HepG2 (cell line): ENCODE results near the gene ZNF74. TPM values are rescaled to one million over a fixed set of nuclear protein-coding genes. Genes with fewer than 3 reads are reported as not detected.

Experiments used
- ATM ChIP-seq: fragments of 450-650 bp; IDR thresholded peaks from 2 replicates; pipeline ENCODE4 v1.7.1; 2017; ENCODE audit warnings: mild to moderate bottlenecking, borderline replicate concordance
- CSRNP1 ChIP-seq: sonication (generic); formaldehyde crosslinking; IDR thresholded peaks from 2 replicates; pipeline ENCODE4 v1.8.1; 2023; ENCODE audit warnings: mild to moderate bottlenecking, missing genetic modification reagents
- EHMT2 ChIP-seq: fragments of 200-600 bp; sonication (generic); IDR thresholded peaks from 2 replicates; pipeline ENCODE4 v1.7.0; 2017; ENCODE audit warnings: antibody characterized with exemption, low read depth, low read length, borderline replicate concordance
- FLYWCH1 ChIP-seq: sonication (generic); formaldehyde crosslinking; IDR thresholded peaks from 2 replicates; pipeline ENCODE4 v1.8.1; 2023; ENCODE audit warnings: mild to moderate bottlenecking, missing genetic modification reagents
- FOXA1 ChIP-seq, 2 experiments: fragments of 450-650 bp in 1 of 2; sonication (generic) in 1 of 2; formaldehyde crosslinking in 1 of 2; IDR thresholded peaks; 2 replicates each; pipeline versions ENCODE4 v1.4.0 to v1.6.1; 2016 to 2020; ENCODE audit warnings: missing genetic modification reagents in 1 of 2
- RBM39 ChIP-seq: fragments of 200-400 bp; formaldehyde crosslinking; IDR thresholded peaks from one replicate; pipeline ENCODE4 v1.6.1; 2018; ENCODE audit warnings: antibody characterized with exemption, mild to moderate bottlenecking, low read depth, low read length; ENCODE audit not compliant: poor library complexity, severe bottlenecking
- SNAI1 ChIP-seq: sonication (generic); formaldehyde crosslinking; IDR thresholded peaks from 2 replicates; pipeline ENCODE4 v1.5.0; 2020; ENCODE audit warnings: mild to moderate bottlenecking, missing genetic modification reagents, borderline replicate concordance
- SNRNP70 ChIP-seq: fragments of 200-400 bp; formaldehyde crosslinking; IDR thresholded peaks from 2 replicates; pipeline ENCODE4 v1.6.1; 2017; ENCODE audit warnings: mild to moderate bottlenecking, low read depth, low read length, moderate library complexity
- SP140L ChIP-seq: sonication (generic); formaldehyde crosslinking; IDR thresholded peaks from 2 replicates; pipeline ENCODE4 v1.4.0; 2020; ENCODE audit warnings: missing genetic modification reagents, borderline replicate concordance
- SRSF1 ChIP-seq: fragments of 200-400 bp; formaldehyde crosslinking; optimal IDR thresholded peaks from 2 replicates; pipeline ENCODE3; 2017; ENCODE audit warnings: mild to moderate bottlenecking, low read depth, low read length, moderate library complexity
- ZBTB3 ChIP-seq: sonication (generic); formaldehyde crosslinking; IDR thresholded peaks from 2 replicates; pipeline ENCODE4 v1.4.0; 2020; ENCODE audit warnings: low read depth, mild to moderate bottlenecking, moderate library complexity, missing genetic modification reagents, borderline replicate concordance
- ZFYVE20 ChIP-seq: sonication (generic); formaldehyde crosslinking; IDR thresholded peaks from 2 replicates; pipeline ENCODE4 v1.8.0; 2023; ENCODE audit warnings: low read depth, mild to moderate bottlenecking, moderate library complexity, missing genetic modification reagents, borderline replicate concordance
- ZNF160 ChIP-seq: sonication (generic); formaldehyde crosslinking; IDR thresholded peaks from 2 replicates; pipeline ENCODE4 v1.8.0; 2022; ENCODE audit warnings: mild to moderate bottlenecking, inconsistent platforms, missing genetic modification reagents
- ZNF318 ChIP-seq: sonication (generic); formaldehyde crosslinking; IDR thresholded peaks from 2 replicates; pipeline ENCODE4 v1.4.0; 2020; ENCODE audit warnings: mild to moderate bottlenecking, missing genetic modification reagents
- ZNF383 ChIP-seq: sonication (generic); formaldehyde crosslinking; IDR thresholded peaks from 2 replicates; pipeline ENCODE4 v1.4.0; 2020; ENCODE audit warnings: missing genetic modification reagents, mild to moderate bottlenecking, borderline replicate concordance
- polyA plus RNA-seq, 8 experiments: library from polyadenylated mRNA; depleted of rRNA in 3 of 8; stranded (reverse) in 7 of 8; unstranded in 1 of 8; fragments of >200 nt; fragmentation: Illumina TruSeq in 4 of 8; extraction: Trizol in 4 of 8; gene quantifications; 2 replicates each; pipeline versions ENCODE4 v1.2.1 to v1.2.3, GENCODE V29; 2011 to 2016; ENCODE audit warnings: low read depth in 4 of 8, missing spikeins in 1 of 8, mixed read lengths in 1 of 8; ENCODE audit not compliant: insufficient read depth in 1 of 8
- total RNA-seq, 5 experiments: library from RNA; depleted of rRNA; stranded (reverse); fragments of >200 nt; fragmentation: Illumina TruSeq; extraction: Trizol; gene quantifications; 2 replicates each; pipeline ENCODE4 v1.2.3, GENCODE V29; 2016; ENCODE audit warnings: low read depth in 1 of 5
- TF ChIP-seq, protein P1 (sequence below): sonication (generic); formaldehyde crosslinking; IDR thresholded peaks from 2 replicates; pipeline ENCODE4; 2020; ENCODE audit warnings: missing genetic modification reagents, mild to moderate bottlenecking, borderline replicate concordance

Gene ZNF74
- total and polyA plus RNA-seq, 2 of the 13 experiments (the other 11 are each of a cell fraction or from before 2014, with no cell fraction given) = 6.3 to 9.1 TPM

- TF ChIP-seq, protein P1, sequence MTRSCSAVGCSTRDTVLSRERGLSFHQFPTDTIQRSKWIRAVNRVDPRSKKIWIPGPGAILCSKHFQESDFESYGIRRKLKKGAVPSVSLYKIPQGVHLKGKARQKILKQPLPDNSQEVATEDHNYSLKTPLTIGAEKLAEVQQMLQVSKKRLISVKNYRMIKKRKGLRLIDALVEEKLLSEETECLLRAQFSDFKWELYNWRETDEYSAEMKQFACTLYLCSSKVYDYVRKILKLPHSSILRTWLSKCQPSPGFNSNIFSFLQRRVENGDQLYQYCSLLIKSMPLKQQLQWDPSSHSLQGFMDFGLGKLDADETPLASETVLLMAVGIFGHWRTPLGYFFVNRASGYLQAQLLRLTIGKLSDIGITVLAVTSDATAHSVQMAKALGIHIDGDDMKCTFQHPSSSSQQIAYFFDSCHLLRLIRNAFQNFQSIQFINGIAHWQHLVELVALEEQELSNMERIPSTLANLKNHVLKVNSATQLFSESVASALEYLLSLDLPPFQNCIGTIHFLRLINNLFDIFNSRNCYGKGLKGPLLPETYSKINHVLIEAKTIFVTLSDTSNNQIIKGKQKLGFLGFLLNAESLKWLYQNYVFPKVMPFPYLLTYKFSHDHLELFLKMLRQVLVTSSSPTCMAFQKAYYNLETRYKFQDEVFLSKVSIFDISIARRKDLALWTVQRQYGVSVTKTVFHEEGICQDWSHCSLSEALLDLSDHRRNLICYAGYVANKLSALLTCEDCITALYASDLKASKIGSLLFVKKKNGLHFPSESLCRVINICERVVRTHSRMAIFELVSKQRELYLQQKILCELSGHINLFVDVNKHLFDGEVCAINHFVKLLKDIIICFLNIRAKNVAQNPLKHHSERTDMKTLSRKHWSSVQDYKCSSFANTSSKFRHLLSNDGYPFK (CRISPR knock-in tag) = peak; percentile 62; the same call in 1 of the 2 replicates
- TF ChIP-seq ZNF160 (CRISPR knock-in tag) (no peak; the same call in 1 of the 2 replicates), SNAI1 (CRISPR knock-in tag) (no peak), CSRNP1 (CRISPR knock-in tag) (no peak), ZNF383 (CRISPR knock-in tag) (no peak), FLYWCH1 (CRISPR knock-in tag) (no peak), FOXA1 (IDR thresholded peaks at IDR 0.05) (no peak), FOXA1 (CRISPR knock-in tag; IDR thresholded peaks at IDR 0.05) (no peak), ZNF318 (no peak), SP140L (CRISPR knock-in tag) (no peak), EHMT2 (no peak), SNRNP70 (no peak), ATM (no peak), RBM39 (peak; percentile 59), ZBTB3 (no peak), SRSF1 (no peak), ZFYVE20 (CRISPR knock-in tag) (no peak)
Observed at GRCh38 chr22:20418211-20418788, 24.3 kb downstream of the ZNF74 start (continued).
